Memory B cell (primary cell): ENCODE measurements around the gene TNRC18.
"Not testable (repeated sequence)": the region's sequence is repeated elsewhere in the genome, so short reads cannot be mapped to it uniquely, and the experiment has no call there.

Source experiments
- ATAC-seq: fragments of 150-1000 bp; cut with Tn5 transposase; 2 replicates; pipeline ENCODE4 v1.10.0; 2021; ENCODE audit warnings: low read depth, mild to moderate bottlenecking, moderate library complexity
- DNase-seq, 2 donors: peaks; one replicate each; pipeline ENCODE4 v3.0.0; 2022; ENCODE audit warnings: low spot score in 2 of 2
- H3K27ac Mint-ChIP-seq: one replicate; pipeline ENCODE4 v1.8.0; 2022; ENCODE audit warnings: mild to moderate bottlenecking, moderate library complexity, mixed read lengths
- H3K27me3 Mint-ChIP-seq: one replicate; pipeline ENCODE4 v1.8.0; 2022; ENCODE audit warnings: mixed read lengths
- H3K36me3 Mint-ChIP-seq: one replicate; pipeline ENCODE4 v1.8.0; 2022; ENCODE audit warnings: mild to moderate bottlenecking, mixed read lengths
- H3K4me1 Mint-ChIP-seq: one replicate; pipeline ENCODE4 v1.8.0; 2022; ENCODE audit warnings: mixed read lengths
- H3K4me3 Mint-ChIP-seq: one replicate; pipeline ENCODE4 v1.8.0; 2022; ENCODE audit warnings: mild to moderate bottlenecking, moderate library complexity, mixed read lengths
- H3K9me3 Mint-ChIP-seq: one replicate; pipeline ENCODE4 v1.8.0; 2022; ENCODE audit warnings: mixed read lengths

Gene TNRC18

DNA sequence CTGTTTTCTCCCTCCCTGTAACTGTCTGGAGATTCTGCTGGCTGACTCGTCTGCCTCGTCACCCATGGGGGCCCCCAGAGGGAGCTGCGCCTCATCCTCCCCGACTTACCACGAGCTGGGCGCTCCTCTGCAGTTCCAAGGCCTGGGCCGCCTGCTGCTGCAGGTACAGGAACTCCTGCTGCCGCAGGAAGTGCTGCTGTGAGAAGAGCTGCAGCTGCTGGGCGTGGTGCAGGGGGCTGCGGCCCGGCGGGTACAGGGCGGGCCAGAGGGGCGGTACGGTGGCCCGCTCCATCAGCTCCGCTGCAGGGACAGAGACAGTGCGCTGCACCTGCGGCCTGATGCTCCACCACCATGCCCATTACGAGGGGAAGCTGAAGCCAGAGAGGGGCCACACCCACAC lies 47.7 kb downstream of the TNRC18 start:
- peaks cover 14% of the 10 kb centered on the region for H3K36me3 Mint-ChIP-seq
- peaks cover under 1% of the 10 kb centered on the region for H3K4me1 Mint-ChIP-seq
- H3K27me3 Mint-ChIP-seq = no peaks in the 10 kb centered on the region
- no peak overlapping the region for H3K27ac Mint-ChIP-seq
- no peaks in the 10 kb centered on the region for H3K9me3 Mint-ChIP-seq
- DNase-seq = no peak
- ATAC-seq = no peak
- no peak overlapping the region for H3K4me3 Mint-ChIP-seq

DNA sequence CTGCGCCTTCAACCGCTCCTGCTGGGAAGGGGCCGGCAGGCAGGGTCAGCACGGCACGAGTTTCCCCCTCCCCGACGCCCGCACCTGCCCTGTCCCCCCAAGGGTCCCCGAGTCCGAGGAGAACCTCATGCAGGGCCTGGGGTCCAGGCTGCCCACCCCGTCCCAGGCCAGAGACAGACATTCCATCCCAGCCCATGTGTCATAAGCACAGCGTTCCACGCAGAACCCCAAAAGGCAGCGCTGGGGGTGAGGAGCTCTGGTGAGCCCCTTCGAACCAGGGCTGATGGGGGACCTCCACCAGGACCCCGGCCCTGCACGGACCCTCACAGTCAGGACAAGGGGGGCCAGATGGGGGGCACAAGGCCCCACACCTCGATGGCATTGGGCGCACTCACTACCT lies 49.2 kb downstream of the TNRC18 start:
- ATAC-seq = no peak
- no peak overlapping the region for H3K27ac Mint-ChIP-seq
- H3K36me3 Mint-ChIP-seq = peaks cover 18% of the 10 kb centered on the region
- H3K4me3 Mint-ChIP-seq = no peak overlapping the region
- H3K9me3 Mint-ChIP-seq = no peaks in the 10 kb centered on the region
- no peaks in the 10 kb centered on the region for H3K27me3 Mint-ChIP-seq
- H3K4me1 Mint-ChIP-seq = no peaks in the 10 kb centered on the region
- DNase-seq = no peak

DNA sequence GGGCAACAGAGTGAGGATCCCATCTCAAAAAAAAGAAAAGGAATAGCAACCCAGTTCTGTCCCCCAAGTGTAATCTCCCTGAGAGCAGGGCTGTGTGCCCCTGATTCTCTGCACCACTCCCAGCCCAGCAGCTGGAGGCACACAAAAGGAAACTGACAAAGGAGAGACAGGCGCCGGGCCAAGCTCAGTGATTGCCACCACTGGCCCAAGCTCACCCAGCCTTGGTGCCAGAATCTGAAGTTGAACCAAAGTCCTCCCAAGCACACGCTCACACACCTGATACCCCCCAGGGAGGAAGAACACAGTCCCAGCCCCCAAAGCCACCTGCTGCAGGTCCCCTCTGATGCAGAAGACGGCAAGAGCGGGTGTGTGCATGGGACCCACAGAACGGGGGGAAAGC lies 50.3 kb downstream of the TNRC18 start:
- H3K9me3 Mint-ChIP-seq = no peaks in the 10 kb centered on the region
- H3K27ac Mint-ChIP-seq = no peak overlapping the region
- no peak overlapping the region for H3K4me3 Mint-ChIP-seq
- DNase-seq (no peak), ATAC-seq (no peak)
- peaks cover 20% of the 10 kb centered on the region for H3K36me3 Mint-ChIP-seq
- no peaks in the 10 kb centered on the region for H3K27me3 Mint-ChIP-seq
- H3K4me1 Mint-ChIP-seq = peaks cover 3% of the 10 kb centered on the region

DNA sequence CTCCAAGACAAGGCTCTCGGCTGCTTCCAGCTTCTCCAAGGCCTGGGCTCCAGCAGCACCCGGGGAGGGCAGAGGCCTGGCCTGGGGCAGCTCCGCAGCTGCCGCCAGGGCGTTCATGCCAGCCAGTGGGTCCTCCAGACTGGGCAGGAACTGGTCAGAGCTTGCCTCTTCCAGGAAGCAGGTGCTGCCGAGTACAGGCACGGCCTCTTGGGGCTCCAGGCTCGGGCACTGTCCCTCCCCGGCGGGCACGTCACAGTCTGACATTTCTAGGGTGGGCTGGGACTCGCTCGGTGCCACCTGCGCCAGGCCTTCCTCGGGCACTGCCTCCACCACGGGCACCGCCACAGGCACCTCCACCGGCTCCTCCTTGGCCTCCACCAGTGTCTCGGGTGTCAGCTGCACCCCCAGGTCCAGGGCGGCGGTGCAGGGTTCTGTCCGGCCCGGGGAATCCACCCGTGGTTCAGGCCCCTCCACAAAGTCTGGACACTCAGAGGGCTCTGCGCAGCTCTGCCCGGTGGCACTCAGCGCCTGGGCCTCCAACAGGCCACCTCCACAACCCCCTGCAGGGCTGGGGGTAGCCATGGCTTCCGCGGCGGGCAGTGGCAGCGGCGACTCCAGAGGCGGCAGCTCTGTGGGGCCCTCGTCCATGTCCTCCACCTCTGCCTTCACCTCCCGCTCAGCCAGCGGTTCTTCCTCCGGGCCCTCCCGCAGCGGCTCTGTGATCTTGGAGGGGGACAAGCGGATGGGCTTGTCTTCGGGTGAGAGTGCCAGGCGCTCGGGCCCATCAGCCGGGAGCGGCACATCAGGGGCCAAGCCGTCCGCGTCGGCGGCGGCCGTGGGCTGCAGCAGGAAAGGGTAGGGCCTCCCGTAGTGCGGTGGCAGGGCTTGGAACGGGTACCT lies 52.9 kb downstream of the TNRC18 start:
- Mint-ChIP-seq H3K4me3 (no peak overlapping the region), H3K27me3 (no peaks in the 10 kb centered on the region), H3K4me1 (peaks cover 10% of the 10 kb centered on the region), H3K9me3 (no peaks in the 10 kb centered on the region), H3K36me3 (peaks cover 19% of the 10 kb centered on the region), H3K27ac (no peak overlapping the region)
- ATAC-seq (no peak), DNase-seq (no peak)

DNA sequence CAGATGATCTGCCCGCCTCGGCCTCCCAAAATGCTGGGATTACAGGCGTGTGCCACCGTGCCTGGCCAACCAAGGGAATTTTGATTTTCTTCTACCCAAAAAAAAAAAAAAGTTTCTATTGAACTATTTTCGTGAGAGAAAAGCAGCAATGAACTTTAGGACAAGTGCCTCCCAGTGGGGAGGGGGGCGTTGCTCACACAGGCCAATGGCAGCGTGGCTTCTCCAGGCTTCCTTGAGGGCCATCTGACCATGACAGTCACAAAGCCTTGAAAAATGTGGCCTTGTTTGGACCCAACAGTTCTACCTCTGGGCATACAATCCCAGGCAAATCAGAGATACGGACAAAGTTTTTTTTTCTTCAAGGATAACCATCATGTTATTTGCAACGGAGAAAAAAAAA lies 56.0 kb downstream of the TNRC18 start:
- Mint-ChIP-seq H3K27me3 (no peaks in the 10 kb centered on the region), H3K36me3 (peaks cover 9% of the 10 kb centered on the region), H3K4me1 (peaks cover 18% of the 10 kb centered on the region), H3K27ac (no peak overlapping the region), H3K9me3 (no peaks in the 10 kb centered on the region), H3K4me3 (no peak overlapping the region)
- DNase-seq (no peak), ATAC-seq (no peak)

DNA sequence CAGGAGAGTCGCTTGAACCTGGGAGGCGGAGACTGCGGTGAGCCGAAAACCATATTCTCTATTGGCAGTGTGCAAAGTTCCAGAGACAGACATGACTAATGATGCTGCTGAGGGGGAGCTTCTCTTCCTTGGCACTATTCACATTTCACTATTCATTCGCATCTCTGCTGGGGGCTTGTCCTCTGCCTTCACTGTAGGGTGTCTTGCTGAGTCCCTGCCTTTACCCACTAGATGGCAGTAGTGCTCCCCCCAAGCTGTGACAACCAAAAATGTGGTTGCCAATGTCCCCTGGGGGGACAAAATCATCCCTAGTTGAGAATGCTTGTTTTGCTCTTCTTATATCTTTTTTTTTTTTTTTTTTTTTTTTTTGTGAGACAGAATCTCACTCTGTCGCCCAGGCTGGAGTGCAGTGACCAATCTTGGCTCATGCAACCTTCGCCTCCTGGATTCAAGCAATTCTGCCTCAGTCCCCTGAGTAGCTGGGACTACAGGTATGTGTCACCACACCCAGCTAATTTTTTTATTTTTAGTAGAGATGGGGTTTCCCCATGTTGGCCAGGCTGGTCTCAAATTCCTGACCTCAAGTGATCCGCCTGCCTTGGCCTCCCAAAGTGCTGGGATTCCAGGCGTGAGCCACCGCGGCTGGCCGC lies 57.5 kb downstream of the TNRC18 start:
- Mint-ChIP-seq H3K4me1 (peaks cover 18% of the 10 kb centered on the region), H3K36me3 (peaks cover 11% of the 10 kb centered on the region)
- not testable (repeated sequence) for H3K27ac Mint-ChIP-seq, H3K9me3 Mint-ChIP-seq, H3K27me3 Mint-ChIP-seq, H3K4me3 Mint-ChIP-seq
- DNase-seq (peak; percentile 63 to 81), ATAC-seq (peak; percentile 96)

DNA sequence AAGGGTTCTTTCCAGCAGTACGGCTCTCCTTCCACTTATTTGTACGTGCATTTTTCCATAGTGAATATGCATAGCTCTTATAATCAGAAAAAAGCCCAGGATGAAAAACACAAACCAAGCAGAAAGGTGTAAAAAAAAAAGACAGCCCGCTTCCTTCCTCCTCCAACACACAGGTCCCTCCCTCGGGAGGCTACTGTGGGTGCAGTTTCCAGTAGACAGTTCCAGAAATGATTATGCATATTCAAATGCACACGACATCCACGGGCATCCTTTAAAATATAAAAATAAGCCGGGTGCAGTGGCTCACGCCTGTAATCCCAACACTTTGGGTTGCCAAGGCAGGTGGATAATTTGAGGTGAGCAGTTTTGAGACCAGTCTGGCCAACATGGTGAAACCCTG lies 59.9 kb downstream of the TNRC18 start:
- H3K36me3 Mint-ChIP-seq = peaks cover 16% of the 10 kb centered on the region
- H3K4me1 Mint-ChIP-seq = peaks cover 16% of the 10 kb centered on the region
- no peaks in the 10 kb centered on the region for H3K9me3 Mint-ChIP-seq
- DNase-seq = no peak
- H3K4me3 Mint-ChIP-seq = peak overlapping the region; percentile 39
- ATAC-seq = no peak
- H3K27ac Mint-ChIP-seq = no peak overlapping the region
- no peaks in the 10 kb centered on the region for H3K27me3 Mint-ChIP-seq

DNA sequence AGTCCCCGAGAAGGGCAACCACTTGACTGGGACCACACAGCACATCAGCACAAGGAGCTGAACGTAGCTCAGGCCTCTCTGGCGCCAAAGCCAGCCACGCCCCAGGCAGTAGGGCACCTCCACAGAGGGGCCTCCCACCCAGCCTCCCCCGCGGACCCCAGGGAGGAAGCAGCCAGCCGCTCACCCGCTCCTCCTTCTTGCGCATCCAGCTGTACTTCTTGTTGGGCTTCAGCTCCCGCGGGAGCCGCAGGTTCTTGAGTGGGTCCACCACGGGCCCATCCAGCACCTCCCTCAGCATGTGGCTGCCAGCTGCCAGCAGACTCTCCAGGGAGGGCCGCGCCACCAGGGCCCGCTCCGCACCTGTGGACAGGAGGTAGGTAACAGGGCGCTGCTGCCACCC lies 61.2 kb downstream of the TNRC18 start:
- H3K9me3 Mint-ChIP-seq = no peaks in the 10 kb centered on the region
- no peaks in the 10 kb centered on the region for H3K27me3 Mint-ChIP-seq
- DNase-seq (no peak), ATAC-seq (no peak)
- no peak overlapping the region for H3K4me3 Mint-ChIP-seq
- peaks cover 17% of the 10 kb centered on the region for H3K36me3 Mint-ChIP-seq
- peaks cover 15% of the 10 kb centered on the region for H3K4me1 Mint-ChIP-seq
- no peak overlapping the region for H3K27ac Mint-ChIP-seq

DNA sequence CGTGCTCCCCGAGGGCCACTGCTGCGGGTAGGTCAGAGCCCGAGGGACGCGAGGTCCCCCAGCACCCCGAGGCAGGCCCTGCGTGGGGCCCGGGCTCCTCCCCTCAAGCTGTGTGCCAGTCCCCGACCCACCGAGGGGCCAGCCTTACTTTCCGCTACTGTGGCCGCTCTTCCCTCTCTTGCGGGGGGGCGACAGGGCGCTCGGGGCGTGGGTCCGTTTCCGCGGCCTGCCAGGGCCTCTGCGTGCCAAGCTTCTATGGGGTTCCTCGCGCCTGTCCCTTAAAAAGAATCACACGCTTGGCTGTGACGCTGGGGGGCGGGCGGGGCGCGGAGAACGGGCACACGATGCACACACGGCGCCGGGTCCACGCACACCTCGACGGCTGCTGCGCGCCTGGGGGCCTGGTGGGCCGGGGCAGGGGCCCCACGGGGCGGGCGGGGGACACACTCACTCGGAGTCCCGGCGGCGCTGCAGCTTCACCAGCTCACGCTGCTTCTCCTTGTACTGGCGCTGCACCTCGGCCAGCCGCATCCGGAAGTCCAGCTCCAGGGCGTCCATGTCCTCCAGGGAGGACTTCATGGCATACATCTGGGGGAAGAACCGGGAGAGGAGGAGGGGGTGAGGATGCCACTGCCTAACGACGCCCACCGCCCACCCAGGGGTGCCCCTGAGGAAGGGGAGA lies 62.0 kb downstream of the TNRC18 start:
- Mint-ChIP-seq H3K9me3 (no peaks in the 10 kb centered on the region), H3K36me3 (peaks cover 20% of the 10 kb centered on the region), H3K4me3 (no peak overlapping the region), H3K27me3 (no peaks in the 10 kb centered on the region), H3K4me1 (peaks cover 13% of the 10 kb centered on the region), H3K27ac (no peak overlapping the region)
- DNase-seq (no peak), ATAC-seq (no peak)

DNA sequence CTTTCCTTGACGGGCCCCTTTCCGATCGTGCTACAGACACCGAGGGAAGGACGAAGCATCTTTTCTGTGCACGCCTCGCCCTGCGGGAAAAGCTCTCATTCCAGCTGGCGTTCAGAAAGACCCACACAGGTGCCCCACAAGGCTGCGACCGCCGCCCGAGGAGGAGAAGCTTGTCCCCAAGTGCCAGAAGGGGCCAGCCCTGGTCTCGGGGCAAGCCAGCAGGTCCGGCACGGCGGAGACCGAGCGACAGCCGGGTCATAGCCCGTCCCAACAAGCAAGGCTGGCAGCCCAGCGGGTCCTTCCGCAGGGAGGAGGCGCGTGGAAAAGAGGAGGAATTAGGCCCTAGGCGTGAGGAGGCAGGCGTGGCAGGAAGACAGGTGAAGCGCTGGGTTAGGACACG lies 62.7 kb downstream of the TNRC18 start:
- peaks cover 11% of the 10 kb centered on the region for H3K4me1 Mint-ChIP-seq
- peaks cover 25% of the 10 kb centered on the region for H3K36me3 Mint-ChIP-seq
- no peak for DNase-seq
- no peaks in the 10 kb centered on the region for H3K27me3 Mint-ChIP-seq
- H3K9me3 Mint-ChIP-seq = no peaks in the 10 kb centered on the region
- no peak for ATAC-seq
- H3K4me3 Mint-ChIP-seq = no peak overlapping the region
- no peak overlapping the region for H3K27ac Mint-ChIP-seq

DNA sequence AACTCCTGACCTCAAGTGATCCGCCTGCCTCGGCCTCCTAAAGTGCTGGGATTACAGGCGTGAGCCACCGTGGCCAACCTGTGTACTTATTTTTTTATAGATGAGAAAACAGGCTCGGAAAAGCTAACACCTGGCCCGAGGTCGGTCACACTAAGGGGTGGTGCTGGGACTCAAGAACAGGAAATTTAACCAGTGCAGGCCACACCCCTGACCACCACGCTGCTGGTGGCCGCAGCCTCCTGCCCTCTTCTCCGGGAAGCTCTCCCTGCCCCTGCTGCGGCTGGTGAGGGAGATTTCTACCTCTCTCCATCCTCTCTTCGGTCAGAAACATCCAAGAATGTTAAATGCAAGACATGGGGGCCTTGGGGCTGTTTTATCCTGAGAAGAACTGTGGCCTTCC lies 63.2 kb downstream of the TNRC18 start:
- Mint-ChIP-seq H3K27me3 (no peaks in the 10 kb centered on the region), H3K27ac (no peak overlapping the region), H3K36me3 (peaks cover 25% of the 10 kb centered on the region), H3K4me3 (no peak overlapping the region), H3K4me1 (peaks cover 9% of the 10 kb centered on the region), H3K9me3 (no peaks in the 10 kb centered on the region)
- ATAC-seq (no peak), DNase-seq (no peak)

DNA sequence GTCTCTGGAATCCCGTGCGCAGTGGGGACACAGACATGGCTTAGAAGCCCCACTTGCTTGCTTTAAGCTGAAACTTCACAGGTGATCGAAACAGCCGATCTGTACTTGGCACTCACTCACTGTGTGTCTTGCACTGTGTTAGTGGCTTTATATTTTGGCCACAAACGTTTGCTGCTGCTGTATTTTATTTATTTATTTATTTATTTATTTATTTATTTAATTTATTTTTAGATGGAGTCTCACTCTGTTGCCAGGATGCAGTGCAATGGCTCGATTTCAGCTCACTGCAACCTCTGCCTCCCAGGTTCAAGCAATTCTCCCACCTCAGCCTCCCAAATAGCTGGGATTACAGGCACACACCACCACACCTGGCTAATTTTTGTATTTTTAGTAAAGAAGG lies 63.6 kb downstream of the TNRC18 start:
- DNase-seq, H3K4me1 Mint-ChIP-seq, ATAC-seq, H3K4me3 Mint-ChIP-seq, H3K27me3 Mint-ChIP-seq, H3K27ac Mint-ChIP-seq, H3K9me3 Mint-ChIP-seq: not testable (repeated sequence)
- peaks cover 28% of the 10 kb centered on the region for H3K36me3 Mint-ChIP-seq

DNA sequence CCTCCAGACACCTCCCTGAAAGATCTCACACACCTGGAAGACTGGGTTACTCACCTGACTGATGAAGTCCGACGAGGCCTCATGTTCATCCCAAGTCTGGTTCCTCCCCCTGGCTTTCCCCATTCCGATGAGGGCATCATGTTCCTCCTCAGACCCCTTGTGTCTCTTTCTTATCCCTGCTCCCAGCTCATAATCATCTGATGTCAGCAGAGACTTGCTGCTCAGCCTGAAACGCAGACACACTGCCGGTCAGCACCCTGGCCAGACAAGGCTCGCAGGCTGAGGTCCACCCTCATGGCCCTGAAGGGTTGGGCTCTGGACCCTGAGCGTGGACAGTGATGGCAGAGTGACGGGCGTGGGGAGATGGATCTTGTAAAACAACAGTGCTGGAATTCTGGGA lies 64.3 kb downstream of the TNRC18 start:
- ATAC-seq (no peak), DNase-seq (no peak)
- peaks cover 32% of the 10 kb centered on the region for H3K36me3 Mint-ChIP-seq
- H3K27ac Mint-ChIP-seq = no peak overlapping the region
- H3K4me1 Mint-ChIP-seq = peaks cover 11% of the 10 kb centered on the region
- H3K9me3 Mint-ChIP-seq = no peaks in the 10 kb centered on the region
- H3K27me3 Mint-ChIP-seq = no peaks in the 10 kb centered on the region
- H3K4me3 Mint-ChIP-seq = no peak overlapping the region

DNA sequence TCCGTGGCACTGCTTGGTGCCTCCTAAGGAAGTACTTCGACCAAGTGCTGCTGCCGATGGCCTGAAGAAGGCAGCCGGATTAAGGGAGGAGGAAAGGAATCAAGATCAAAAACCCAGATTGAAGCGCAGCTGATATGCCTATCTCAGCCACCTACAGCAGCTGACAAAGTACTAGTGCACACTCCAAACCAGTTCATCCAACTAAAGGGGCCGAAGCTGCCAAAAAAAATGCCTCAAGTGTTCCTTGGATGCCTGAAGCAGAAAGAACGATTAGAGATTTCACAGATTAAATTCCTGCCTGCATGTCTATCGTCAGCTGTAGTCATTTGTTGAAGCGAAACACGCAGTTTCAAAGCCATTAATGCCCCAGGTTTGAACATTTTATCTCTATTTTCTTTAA lies 65.7 kb downstream of the TNRC18 start:
- Mint-ChIP-seq H3K4me3 (no peak overlapping the region), H3K36me3 (peaks cover 40% of the 10 kb centered on the region), H3K9me3 (no peaks in the 10 kb centered on the region), H3K27ac (no peak overlapping the region), H3K4me1 (peaks cover 11% of the 10 kb centered on the region), H3K27me3 (no peaks in the 10 kb centered on the region)
- DNase-seq = no peak
- no peak for ATAC-seq
